Measurements from ENCODE around the gene FASTKD2.

DNA sequence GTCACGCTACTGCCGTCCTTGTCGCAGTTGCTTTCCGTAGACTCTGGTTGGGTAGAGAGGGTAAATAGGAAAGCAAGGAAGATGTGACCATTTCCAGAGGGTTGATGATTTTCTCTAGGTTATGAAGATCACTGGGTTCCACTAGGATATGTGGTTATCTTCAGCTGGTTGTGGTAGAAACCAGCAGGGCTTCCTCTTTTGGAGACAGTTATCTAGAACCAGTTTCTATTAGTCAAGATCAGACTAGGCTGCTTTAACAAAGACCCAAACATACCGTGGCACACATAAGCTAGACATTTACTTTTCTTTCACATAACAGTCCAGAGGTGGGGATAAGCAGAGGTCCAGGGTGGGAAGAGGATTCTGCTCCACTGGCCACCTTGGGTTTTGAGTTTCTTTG, 59.6 kb downstream of the FASTKD2 start:
- TF ChIP-seq POLR2A (IDR thresholded peaks at IDR 0.05; ENCODE audit: low read length) (no peak), GATA1 (IDR thresholded peaks at IDR 0.05; ENCODE audit: low read depth, low read length) (no peak)

Measured in erythroblast (primary cell).